Nephron (organoid): ENCODE results near the gene FES.

Experiments used
- H3K27ac Mint-ChIP-seq, 3 experiments: 2 replicates each; pipeline ENCODE4 v1.8.0; 2020; ENCODE audit warnings: mixed read lengths in 3 of 3, mild to moderate bottlenecking in 2 of 3, moderate library complexity in 1 of 3
- H3K27me3 Mint-ChIP-seq: 2 replicates; pipeline ENCODE4 v1.8.0; 2021; ENCODE audit warnings: low read depth, mild to moderate bottlenecking, moderate library complexity, mixed read lengths
- H3K36me3 Mint-ChIP-seq: 2 replicates; pipeline ENCODE4 v1.8.0; 2020; ENCODE audit warnings: low read depth, mixed read lengths
- H3K4me1 Mint-ChIP-seq: 2 replicates; pipeline ENCODE4 v1.8.0; 2020; ENCODE audit warnings: mixed read lengths
- H3K4me3 Mint-ChIP-seq, 3 experiments: 2 replicates each; pipeline ENCODE4 v1.8.0; 2020; ENCODE audit warnings: mild to moderate bottlenecking in 3 of 3, mixed read lengths in 3 of 3, moderate library complexity in 2 of 3
- H3K9me3 Mint-ChIP-seq: 2 replicates; pipeline ENCODE4 v1.8.0; 2020; ENCODE audit warnings: mixed read lengths
- TF ChIP-seq, protein P1 (sequence below), 3 experiments: fragments of 200-600 bp; sonication (generic); IDR thresholded peaks; one replicate each; pipeline ENCODE4 v1.5.0; 2021; ENCODE audit warnings: antibody characterized with exemption in 3 of 3; ENCODE audit not compliant: unreplicated experiment in 3 of 3

FES gene

DNA sequence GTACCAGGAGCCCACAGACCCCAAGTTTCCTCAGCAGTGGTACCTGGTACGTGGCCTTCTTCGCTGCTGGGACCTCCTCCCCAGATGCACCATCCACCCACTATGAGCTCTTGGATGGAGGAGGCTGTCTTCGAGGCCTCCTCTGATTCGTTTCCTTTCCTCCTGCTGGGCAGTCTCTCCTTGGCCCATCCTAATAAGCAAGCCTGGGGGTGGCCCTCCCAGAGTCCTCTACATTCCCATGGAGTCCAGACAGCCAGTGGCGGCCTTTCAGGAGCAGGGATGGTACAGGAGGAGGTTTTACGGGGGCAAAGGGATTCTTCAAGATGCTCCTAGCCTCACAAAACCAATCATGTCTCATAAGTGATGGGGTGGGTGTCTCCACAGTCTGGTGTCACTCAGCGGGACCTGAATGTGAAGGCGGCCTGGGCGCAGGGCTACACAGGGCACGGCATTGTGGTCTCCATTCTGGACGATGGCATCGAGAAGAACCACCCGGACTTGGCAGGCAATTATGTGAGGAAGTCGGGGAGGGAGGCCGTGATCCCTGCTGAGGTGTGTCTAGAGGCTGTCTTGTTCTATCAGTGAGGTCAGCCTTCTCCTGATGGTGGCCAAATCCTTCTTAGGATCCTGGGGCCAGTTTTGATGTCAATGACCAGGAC, 7.7 kb upstream of the FES start:
- Mint-ChIP-seq H3K27ac (no peak overlapping the region), H3K4me3 (no peak overlapping the region), H3K27me3 (no peaks in the 10 kb centered on the region), H3K36me3 (peaks cover 27% of the 10 kb centered on the region), H3K9me3 (no peaks in the 10 kb centered on the region), H3K4me1 (peaks cover 20% of the 10 kb centered on the region)
- TF ChIP-seq, protein P1, sequence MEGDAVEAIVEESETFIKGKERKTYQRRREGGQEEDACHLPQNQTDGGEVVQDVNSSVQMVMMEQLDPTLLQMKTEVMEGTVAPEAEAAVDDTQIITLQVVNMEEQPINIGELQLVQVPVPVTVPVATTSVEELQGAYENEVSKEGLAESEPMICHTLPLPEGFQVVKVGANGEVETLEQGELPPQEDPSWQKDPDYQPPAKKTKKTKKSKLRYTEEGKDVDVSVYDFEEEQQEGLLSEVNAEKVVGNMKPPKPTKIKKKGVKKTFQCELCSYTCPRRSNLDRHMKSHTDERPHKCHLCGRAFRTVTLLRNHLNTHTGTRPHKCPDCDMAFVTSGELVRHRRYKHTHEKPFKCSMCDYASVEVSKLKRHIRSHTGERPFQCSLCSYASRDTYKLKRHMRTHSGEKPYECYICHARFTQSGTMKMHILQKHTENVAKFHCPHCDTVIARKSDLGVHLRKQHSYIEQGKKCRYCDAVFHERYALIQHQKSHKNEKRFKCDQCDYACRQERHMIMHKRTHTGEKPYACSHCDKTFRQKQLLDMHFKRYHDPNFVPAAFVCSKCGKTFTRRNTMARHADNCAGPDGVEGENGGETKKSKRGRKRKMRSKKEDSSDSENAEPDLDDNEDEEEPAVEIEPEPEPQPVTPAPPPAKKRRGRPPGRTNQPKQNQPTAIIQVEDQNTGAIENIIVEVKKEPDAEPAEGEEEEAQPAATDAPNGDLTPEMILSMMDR (IDR thresholded peaks at IDR 0.05; ENCODE audit: unreplicated experiment in 3 of 3), result no peak

DNA sequence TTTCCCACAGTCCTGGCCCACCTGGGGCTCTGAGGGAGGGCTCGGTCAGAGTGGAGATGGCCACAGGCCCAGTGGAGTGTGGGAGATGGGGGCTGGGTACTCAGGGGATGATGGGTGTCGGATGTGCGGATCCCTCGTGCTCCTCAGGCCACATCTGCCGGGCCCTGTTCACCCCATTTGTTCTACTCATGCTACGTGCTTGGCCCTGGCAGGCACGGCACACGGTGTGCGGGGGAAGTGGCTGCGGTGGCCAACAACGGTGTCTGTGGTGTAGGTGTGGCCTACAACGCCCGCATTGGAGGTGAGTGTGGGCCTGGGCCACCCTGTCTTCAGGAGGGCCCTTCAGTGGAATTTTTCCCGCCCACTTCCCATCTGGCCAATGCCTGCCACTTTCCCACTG, 7.0 kb upstream of the FES start:
- Mint-ChIP-seq H3K36me3 (peaks cover 27% of the 10 kb centered on the region), H3K27me3 (no peaks in the 10 kb centered on the region), H3K9me3 (no peaks in the 10 kb centered on the region), H3K27ac (no peak overlapping the region), H3K4me3 (no peak overlapping the region), H3K4me1 (peaks cover 18% of the 10 kb centered on the region)
- TF ChIP-seq, protein P1 (IDR thresholded peaks at IDR 0.05; ENCODE audit: unreplicated experiment in 3 of 3), result no peak

DNA sequence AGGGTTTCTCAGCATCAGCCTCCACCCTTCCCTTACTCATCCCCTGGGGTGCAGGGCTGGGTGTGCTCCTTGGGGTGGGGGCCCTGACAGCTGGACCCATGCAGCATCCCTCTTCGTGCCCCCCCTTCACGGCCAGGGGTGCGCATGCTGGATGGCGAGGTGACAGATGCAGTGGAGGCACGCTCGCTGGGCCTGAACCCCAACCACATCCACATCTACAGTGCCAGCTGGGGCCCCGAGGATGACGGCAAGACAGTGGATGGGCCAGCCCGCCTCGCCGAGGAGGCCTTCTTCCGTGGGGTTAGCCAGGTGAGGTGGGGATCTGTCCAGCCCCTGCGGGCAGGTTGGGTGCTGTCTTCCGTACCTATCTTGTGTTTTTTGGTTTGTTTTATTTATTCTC, 6.3 kb upstream of the FES start:
- no peak overlapping the region for H3K27ac Mint-ChIP-seq
- peaks cover 27% of the 10 kb centered on the region for H3K36me3 Mint-ChIP-seq
- H3K9me3 Mint-ChIP-seq, result no peaks in the 10 kb centered on the region
- H3K27me3 Mint-ChIP-seq, result no peaks in the 10 kb centered on the region
- no peak overlapping the region for H3K4me3 Mint-ChIP-seq
- TF ChIP-seq, protein P1 (IDR thresholded peaks at IDR 0.05; ENCODE audit: unreplicated experiment in 3 of 3), result no peak
- peaks cover 11% of the 10 kb centered on the region for H3K4me1 Mint-ChIP-seq

DNA sequence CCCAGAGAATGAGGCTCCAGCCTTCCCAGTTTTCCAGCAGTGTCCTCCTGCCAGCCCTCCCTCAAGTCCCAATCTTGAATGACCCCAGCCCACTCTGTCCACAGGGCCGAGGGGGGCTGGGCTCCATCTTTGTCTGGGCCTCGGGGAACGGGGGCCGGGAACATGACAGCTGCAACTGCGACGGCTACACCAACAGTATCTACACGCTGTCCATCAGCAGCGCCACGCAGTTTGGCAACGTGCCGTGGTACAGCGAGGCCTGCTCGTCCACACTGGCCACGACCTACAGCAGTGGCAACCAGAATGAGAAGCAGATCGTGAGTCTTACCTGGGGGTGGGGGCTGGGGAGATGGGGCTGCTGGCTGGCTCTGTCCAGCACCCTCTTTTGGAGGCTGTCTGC, 5.6 kb upstream of the FES start:
- TF ChIP-seq, protein P1 (IDR thresholded peaks at IDR 0.05; ENCODE audit: unreplicated experiment in 3 of 3), result no peak
- Mint-ChIP-seq H3K9me3 (no peaks in the 10 kb centered on the region), H3K27ac (no peak overlapping the region), H3K27me3 (no peaks in the 10 kb centered on the region), H3K36me3 (peaks cover 27% of the 10 kb centered on the region), H3K4me3 (no peak overlapping the region), H3K4me1 (peaks cover 4% of the 10 kb centered on the region)

DNA sequence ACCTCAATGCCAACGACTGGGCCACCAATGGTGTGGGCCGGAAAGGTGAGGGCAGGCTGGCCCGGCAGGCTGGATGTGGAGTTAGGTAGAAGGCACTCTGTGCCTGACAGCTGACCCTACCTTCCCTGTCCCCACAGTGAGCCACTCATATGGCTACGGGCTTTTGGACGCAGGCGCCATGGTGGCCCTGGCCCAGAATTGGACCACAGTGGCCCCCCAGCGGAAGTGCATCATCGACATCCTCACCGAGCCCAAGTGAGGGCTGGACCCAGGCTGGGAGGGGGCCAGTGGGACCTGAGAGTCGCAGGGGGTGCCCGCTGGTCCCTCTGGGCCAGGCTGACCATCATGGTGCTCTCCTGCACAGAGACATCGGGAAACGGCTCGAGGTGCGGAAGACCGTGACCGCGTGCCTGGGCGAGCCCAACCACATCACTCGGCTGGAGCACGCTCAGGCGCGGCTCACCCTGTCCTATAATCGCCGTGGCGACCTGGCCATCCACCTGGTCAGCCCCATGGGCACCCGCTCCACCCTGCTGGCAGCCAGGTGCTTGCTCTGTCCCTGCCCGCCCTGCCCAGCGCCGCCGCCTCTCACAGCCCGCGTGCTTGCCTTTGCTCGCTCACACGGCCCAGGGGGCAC, 4.5 kb upstream of the FES start:
- Mint-ChIP-seq H3K36me3 (peaks cover 27% of the 10 kb centered on the region), H3K27me3 (no peaks in the 10 kb centered on the region), H3K4me3 (no peak overlapping the region), H3K9me3 (no peaks in the 10 kb centered on the region), H3K4me1 (no peaks in the 10 kb centered on the region), H3K27ac (no peak overlapping the region)
- TF ChIP-seq, protein P1 (IDR thresholded peaks at IDR 0.05; ENCODE audit: unreplicated experiment in 3 of 3), result no peak
